ENCODE measurements around the gene KRTAP12-4.

GRCh38 chr21:44618504-44618903 lies 36.0 kb downstream of the KRTAP12-4 start:
- TF ChIP-seq CTCF (IDR thresholded peaks at IDR 0.05) = peak in 3 of 6 experiments; percentile 22 to 41 (median 31)
- no peak for TF ChIP-seq POLR2A (IDR thresholded peaks at IDR 0.05)
